Spleen (tissue), 7 donors: ENCODE results near the gene KMT5C.

Experiments used
- POLR2AphosphoS5 ChIP-seq, 3 donors: sonication (generic); formaldehyde crosslinking; IDR thresholded peaks; one replicate each; pipeline ENCODE4 v1.5.1; 2017; ENCODE audit warnings: antibody characterized with exemption in 3 of 3
- TF ChIP-seq, protein P1 (sequence below), 11 experiments: fragments of 200-600 bp in 7 of 11; fragments of 450-650 bp in 4 of 11; sonication (generic) in 4 of 11; IDR thresholded peaks in 8 of 11; conservative IDR thresholded peaks in 3 of 11; 1 replicate in 7 of 11; 2 replicates in 4 of 11; pipeline versions ENCODE4 v1.4.0 to v1.8.0; 2016 to 2021; ENCODE audit warnings: antibody characterized with exemption in 11 of 11, inconsistent platforms in 4 of 11, mild to moderate bottlenecking in 1 of 11
- donor health status: DM: no; HTN: no; CAD: no; lungs with moderate emphysema.
- donor health status: DM: no; HTN: no; CAD: no.
- donor health status: DM: no; HTN: no; CAD: no.

GRCh38 chr19:55387736-55388497, 48.2 kb downstream of the KMT5C start:
- TF ChIP-seq, protein P1, sequence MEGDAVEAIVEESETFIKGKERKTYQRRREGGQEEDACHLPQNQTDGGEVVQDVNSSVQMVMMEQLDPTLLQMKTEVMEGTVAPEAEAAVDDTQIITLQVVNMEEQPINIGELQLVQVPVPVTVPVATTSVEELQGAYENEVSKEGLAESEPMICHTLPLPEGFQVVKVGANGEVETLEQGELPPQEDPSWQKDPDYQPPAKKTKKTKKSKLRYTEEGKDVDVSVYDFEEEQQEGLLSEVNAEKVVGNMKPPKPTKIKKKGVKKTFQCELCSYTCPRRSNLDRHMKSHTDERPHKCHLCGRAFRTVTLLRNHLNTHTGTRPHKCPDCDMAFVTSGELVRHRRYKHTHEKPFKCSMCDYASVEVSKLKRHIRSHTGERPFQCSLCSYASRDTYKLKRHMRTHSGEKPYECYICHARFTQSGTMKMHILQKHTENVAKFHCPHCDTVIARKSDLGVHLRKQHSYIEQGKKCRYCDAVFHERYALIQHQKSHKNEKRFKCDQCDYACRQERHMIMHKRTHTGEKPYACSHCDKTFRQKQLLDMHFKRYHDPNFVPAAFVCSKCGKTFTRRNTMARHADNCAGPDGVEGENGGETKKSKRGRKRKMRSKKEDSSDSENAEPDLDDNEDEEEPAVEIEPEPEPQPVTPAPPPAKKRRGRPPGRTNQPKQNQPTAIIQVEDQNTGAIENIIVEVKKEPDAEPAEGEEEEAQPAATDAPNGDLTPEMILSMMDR (IDR thresholded peaks at IDR 0.05 in 8 of 11, conservative IDR thresholded peaks at IDR 0.05 in 3 of 11): no peak
- TF ChIP-seq POLR2AphosphoS5 (IDR thresholded peaks at IDR 0.05): peak in 2 of 3 donors; percentile 39 to 46
